HepG2 (cell line): Measurements from ENCODE around the gene OR2V2. TPM values are rescaled to one million over a fixed set of nuclear protein-coding genes. Genes with fewer than 3 reads are reported as not detected.

Experiments used
- ATAC-seq: fragments of 200-7000 bp; cut with Tn5 transposase; 3 replicates; pipeline ENCODE4 v1.9.1; 2020; ENCODE audit warnings: mild to moderate bottlenecking, moderate library complexity
- BruUV-seq: library from RNA; stranded (reverse); fragments of 400-500 nt; replicated peaks from 2 replicates; lab custom pipeline; 2021; lab: Mats Ljungman, UMichigan
- CTCF ChIA-PET: fragments of 300-600 bp; formaldehyde crosslinking; extraction: SDS; loops from one replicate; lab custom pipeline; 2021; ENCODE audit warnings: low total read pairs, inconsistent platforms, low intra/inter-chr PET ratio; lab: Yijun Ruan, JAX
- POLR2A ChIA-PET: fragments of 350-600 bp; sonication (Branson Sonifier 250); formaldehyde crosslinking; loops from one replicate; lab custom pipeline; 2020; ENCODE audit warnings: antibody characterized with exemption, inconsistent platforms; lab: Yijun Ruan, JAX
- DNase-seq: peaks from one replicate; pipeline ENCODE4 v3.0.0-alpha.2; 2015; ENCODE audit warnings: low spot score
- FAIRE-seq: peaks from 3 replicates; lab custom pipeline; 2011; peaks lifted over from hg19 to GRCh38; lab: Jason Lieb, UNC
- H2AFZ ChIP-seq: one replicate; pipeline ENCODE4 v1.6.1; 2011; ENCODE audit warnings: low read length, inconsistent platforms
- H3K27ac ChIP-seq: fragments of 300-600 bp; 3 replicates; pipeline ENCODE4 v1.8.0; 2011; ENCODE audit warnings: mixed run types, mild to moderate bottlenecking, mixed read lengths, low read length, inconsistent platforms; ENCODE audit not compliant: insufficient read depth; ENCODE audit errors: extremely low read length
- H3K27me3 ChIP-seq, 2 experiments: fragments of 200-600 bp in 1 of 2; 2 replicates in 1 of 2; 3 replicates in 1 of 2; pipeline versions ENCODE4 v1.6.0 to v1.8.0; 2011; ENCODE audit warnings: low read length in 2 of 2, mild to moderate bottlenecking in 2 of 2, moderate library complexity in 2 of 2, inconsistent platforms in 1 of 2; ENCODE audit not compliant: insufficient read depth in 2 of 2, control insufficient read depth in 1 of 2
- H3K36me3 ChIP-seq, 2 experiments: fragments of 200-600 bp in 1 of 2; replicated peaks in 1 of 2; 2 replicates in 1 of 2; 3 replicates in 1 of 2; pipeline versions ENCODE4 v1.5.1 to v1.8.0; 2011; ENCODE audit warnings: low read length in 2 of 2, inconsistent platforms in 1 of 2; ENCODE audit not compliant: insufficient read depth in 2 of 2, control insufficient read depth in 1 of 2
- H3K4me1 ChIP-seq: 2 replicates; pipeline ENCODE4 v1.5.1; 2012; ENCODE audit warnings: low read length, inconsistent platforms; ENCODE audit not compliant: insufficient read depth
- H3K4me2 ChIP-seq: 2 replicates; pipeline ENCODE4 v1.6.0; 2011; ENCODE audit warnings: low read depth, low read length, inconsistent platforms
- H3K4me3 ChIP-seq, 3 experiments: fragments of 200-600 bp in 1 of 3; sonication (generic), shearing (Covaris generic) in 1 of 3; replicated peaks in 1 of 3; 2 replicates each; pipeline ENCODE4 v1.5.1; 2011 to 2016; ENCODE audit warnings: low read length in 3 of 3, inconsistent platforms in 2 of 3, low read depth in 2 of 3, mild to moderate bottlenecking in 2 of 3, control low read depth in 1 of 3, mixed read lengths in 1 of 3; ENCODE audit not compliant: insufficient read depth in 1 of 3
- H3K79me2 ChIP-seq: one replicate; pipeline ENCODE4 v1.6.1; 2011; ENCODE audit warnings: low read length, inconsistent platforms; ENCODE audit not compliant: insufficient read depth
- H3K9ac ChIP-seq: 2 replicates; pipeline ENCODE4 v1.6.0; 2011; ENCODE audit warnings: mild to moderate bottlenecking, low read depth, low read length, inconsistent platforms; ENCODE audit not compliant: insufficient read depth
- H3K9me3 ChIP-seq: 2 replicates; pipeline ENCODE4 v1.5.1; 2012; ENCODE audit warnings: mild to moderate bottlenecking, low read length
- H4K20me1 ChIP-seq: 2 replicates; pipeline ENCODE4 v1.6.0; 2011; ENCODE audit warnings: inconsistent platforms, mild to moderate bottlenecking, low read length, moderate library complexity; ENCODE audit not compliant: insufficient read depth
- MBD4 ChIP-seq: IDR thresholded peaks from 2 replicates; pipeline ENCODE4 v1.6.1; 2012; ENCODE audit warnings: low read length, inconsistent platforms, borderline replicate concordance
- NCOA1 ChIP-seq: sonication (generic); formaldehyde crosslinking; IDR thresholded peaks from 2 replicates; pipeline ENCODE4 v1.9.0; 2021; ENCODE audit warnings: missing genetic modification reagents
- NR2C2 ChIP-seq: sonication (generic); formaldehyde crosslinking; IDR thresholded peaks from 2 replicates; pipeline ENCODE4 v1.4.0; 2020; ENCODE audit warnings: missing genetic modification reagents, mild to moderate bottlenecking, moderate library complexity, borderline replicate concordance
- PCBP1 ChIP-seq: fragments of 200-400 bp; formaldehyde crosslinking; IDR thresholded peaks from 2 replicates; pipeline ENCODE4 v1.6.1; 2017; ENCODE audit warnings: mild to moderate bottlenecking, low read depth, low read length, borderline replicate concordance
- ZNF24 ChIP-seq: fragments of 450-650 bp; IDR thresholded peaks from 2 replicates; pipeline ENCODE4 v1.6.1; 2017; ENCODE audit warnings: antibody characterized with exemption, mild to moderate bottlenecking
- ZNF354B ChIP-seq: sonication (generic); formaldehyde crosslinking; IDR thresholded peaks from 2 replicates; pipeline ENCODE4 v1.8.0; 2022; ENCODE audit warnings: mild to moderate bottlenecking, missing genetic modification reagents
- WGBS: methylation state at CpG from one replicate; pipeline ENCODE4 v1.1.6; 2017; ENCODE audit warnings: low lambda C conversion rate; 5-methylcytosine and 5-hydroxymethylcytosine counted together
- in situ Hi-C: cut with HindIII; loops from 2 replicates; pipeline ENCODE4 v1.10.0; 2017; ENCODE audit warnings: low pct_unique_long_range_greater_than_20kb; ENCODE audit not compliant: extremely low pct_ligation_motif_present
- intact Hi-C: fragments of 100-400 bp; cut with micrococcal nuclease; formaldehyde crosslinking; loops from one replicate; pipeline ENCODE4 v1.10.0; 2022; ENCODE audit not compliant: unreplicated experiment
- polyA plus RNA-seq, 8 experiments: library from polyadenylated mRNA; depleted of rRNA in 3 of 8; stranded (reverse) in 7 of 8; unstranded in 1 of 8; fragments of >200 nt; fragmentation: Illumina TruSeq in 4 of 8; extraction: Trizol in 4 of 8; gene quantifications; 2 replicates each; pipeline versions ENCODE4 v1.2.1 to v1.2.3, GENCODE V29; 2011 to 2016; ENCODE audit warnings: low read depth in 4 of 8, missing spikeins in 1 of 8, mixed read lengths in 1 of 8; ENCODE audit not compliant: insufficient read depth in 1 of 8
- total RNA-seq, 5 experiments: library from RNA; depleted of rRNA; stranded (reverse); fragments of >200 nt; fragmentation: Illumina TruSeq; extraction: Trizol; gene quantifications; 2 replicates each; pipeline ENCODE4 v1.2.3, GENCODE V29; 2016; ENCODE audit warnings: low read depth in 1 of 5
- TF ChIP-seq, protein P1 (sequence below): sonication (generic); formaldehyde crosslinking; IDR thresholded peaks from 2 replicates; pipeline ENCODE4 v1.4.0; 2020; ENCODE audit warnings: missing genetic modification reagents, borderline replicate concordance
- TF ChIP-seq, protein P2 (sequence below): sonication (generic); formaldehyde crosslinking; IDR thresholded peaks from 2 replicates; pipeline ENCODE4 v1.5.1; 2020; ENCODE audit warnings: mild to moderate bottlenecking, missing genetic modification reagents, borderline replicate concordance
- TF ChIP-seq, protein P3 (sequence below): sonication (generic); formaldehyde crosslinking; IDR thresholded peaks from 2 replicates; pipeline ENCODE4 v1.8.0; 2022; ENCODE audit warnings: missing genetic modification reagents, mild to moderate bottlenecking, inconsistent platforms, borderline replicate concordance
- TF ChIP-seq, protein P4 (sequence below): IDR thresholded peaks from 2 replicates; pipeline ENCODE4 v1.6.1; 2016; ENCODE audit warnings: missing biosample characterization, missing genetic modification reagents, low read depth

Gene OR2V2
- total and polyA plus RNA-seq, 2 of the 13 experiments (the other 11 are each of a cell fraction or from before 2014, with no cell fraction given), result not detected

DNA sequence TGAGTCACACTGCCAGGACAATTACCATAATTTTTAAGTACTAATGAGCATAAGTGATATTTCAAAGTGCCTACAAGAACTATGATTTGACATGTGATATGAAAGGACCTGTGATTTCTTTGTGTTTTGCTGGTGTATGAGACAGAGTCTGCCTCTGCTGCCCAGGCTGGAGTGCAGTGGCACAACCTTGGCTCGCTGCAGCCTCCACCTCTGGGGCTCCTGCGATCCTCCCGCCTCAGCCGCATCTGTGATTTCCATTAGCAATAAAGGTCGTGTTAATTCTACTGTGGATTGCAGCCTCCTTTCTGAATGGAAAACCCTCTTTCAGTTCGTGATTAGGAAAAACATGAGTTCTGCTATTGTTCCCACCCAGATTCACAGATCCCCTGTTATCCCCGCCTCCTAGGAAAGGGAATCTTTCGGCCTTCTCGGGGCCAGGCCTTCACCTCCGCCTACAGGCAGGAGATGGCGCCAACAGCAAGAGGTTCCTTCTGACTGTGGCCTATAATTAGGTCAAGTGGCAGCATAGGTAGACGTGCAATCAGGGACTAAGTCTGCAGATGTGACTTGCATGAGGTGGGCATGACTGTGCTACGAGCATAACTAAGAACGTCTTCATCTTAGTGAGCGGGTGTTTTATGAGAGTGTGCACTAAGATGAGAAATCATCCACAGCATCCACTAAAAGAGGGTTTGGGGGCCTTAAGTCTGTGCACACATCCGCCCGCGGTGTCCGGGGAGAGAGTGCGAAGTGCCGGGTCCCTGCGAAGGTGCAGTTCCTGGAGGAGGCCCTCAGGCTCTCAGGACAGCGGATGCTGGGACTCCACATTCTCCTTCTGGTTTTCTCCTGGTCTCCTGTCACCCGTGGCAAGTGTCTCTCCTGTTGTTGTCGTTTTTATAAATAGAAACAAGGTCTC lies 34.5 kb downstream of the OR2V2 start (continued):
- TF ChIP-seq, protein P1, sequence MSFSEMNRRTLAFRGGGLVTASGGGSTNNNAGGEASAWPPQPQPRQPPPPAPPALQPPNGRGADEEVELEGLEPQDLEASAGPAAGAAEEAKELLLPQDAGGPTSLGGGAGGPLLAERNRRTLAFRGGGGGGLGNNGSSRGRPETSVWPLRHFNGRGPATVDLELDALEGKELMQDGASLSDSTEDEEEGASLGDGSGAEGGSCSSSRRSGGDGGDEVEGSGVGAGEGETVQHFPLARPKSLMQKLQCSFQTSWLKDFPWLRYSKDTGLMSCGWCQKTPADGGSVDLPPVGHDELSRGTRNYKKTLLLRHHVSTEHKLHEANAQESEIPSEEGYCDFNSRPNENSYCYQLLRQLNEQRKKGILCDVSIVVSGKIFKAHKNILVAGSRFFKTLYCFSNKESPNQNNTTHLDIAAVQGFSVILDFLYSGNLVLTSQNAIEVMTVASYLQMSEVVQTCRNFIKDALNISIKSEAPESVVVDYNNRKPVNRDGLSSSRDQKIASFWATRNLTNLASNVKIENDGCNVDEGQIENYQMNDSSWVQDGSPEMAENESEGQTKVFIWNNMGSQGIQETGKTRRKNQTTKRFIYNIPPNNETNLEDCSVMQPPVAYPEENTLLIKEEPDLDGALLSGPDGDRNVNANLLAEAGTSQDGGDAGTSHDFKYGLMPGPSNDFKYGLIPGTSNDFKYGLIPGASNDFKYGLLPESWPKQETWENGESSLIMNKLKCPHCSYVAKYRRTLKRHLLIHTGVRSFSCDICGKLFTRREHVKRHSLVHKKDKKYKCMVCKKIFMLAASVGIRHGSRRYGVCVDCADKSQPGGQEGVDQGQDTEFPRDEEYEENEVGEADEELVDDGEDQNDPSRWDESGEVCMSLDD (CRISPR knock-in tag), result no peak
- TF ChIP-seq, protein P2, sequence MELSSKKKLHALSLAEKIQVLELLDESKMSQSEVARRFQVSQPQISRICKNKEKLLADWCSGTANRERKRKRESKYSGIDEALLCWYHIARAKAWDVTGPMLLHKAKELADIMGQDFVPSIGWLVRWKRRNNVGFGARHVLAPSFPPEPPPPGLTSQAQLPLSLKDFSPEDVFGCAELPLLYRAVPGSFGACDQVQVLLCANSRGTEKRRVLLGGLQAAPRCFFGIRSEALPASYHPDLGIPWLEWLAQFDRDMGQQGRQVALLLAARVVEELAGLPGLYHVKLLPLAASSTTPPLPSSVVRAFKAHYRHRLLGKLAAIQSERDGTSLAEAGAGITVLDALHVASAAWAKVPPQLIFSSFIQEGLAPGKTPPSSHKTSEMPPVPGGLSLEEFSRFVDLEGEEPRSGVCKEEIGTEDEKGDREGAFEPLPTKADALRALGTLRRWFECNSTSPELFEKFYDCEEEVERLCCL (CRISPR knock-in tag), result no peak
- TF ChIP-seq MBD4, result no peak
- no peak for TF ChIP-seq PCBP1
- TF ChIP-seq NR2C2 (CRISPR knock-in tag), result 0 out of 2 replicates have a peak, but pooled peaks have one; percentile 20
- TF ChIP-seq ZNF24, result no peak
- no peak for TF ChIP-seq ZNF354B

DNA sequence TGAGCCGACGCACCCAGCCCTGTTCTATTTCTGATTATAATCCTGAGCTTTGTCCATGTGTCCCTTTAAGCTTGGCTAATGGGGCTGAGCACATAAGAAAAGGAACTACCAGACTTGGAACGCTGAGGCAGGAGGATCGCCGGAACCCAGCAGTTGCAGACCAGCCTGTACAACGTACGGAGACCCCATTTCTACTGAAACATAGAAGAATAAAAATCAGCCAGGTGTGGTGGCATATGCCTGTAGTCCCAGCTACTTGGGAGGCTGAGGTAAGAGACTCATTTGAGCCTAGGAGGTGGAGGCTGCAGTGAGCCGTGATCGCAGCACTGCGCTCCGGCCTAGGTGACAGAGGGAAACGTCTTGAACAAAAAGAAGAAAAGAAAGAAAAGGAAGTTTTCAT lies 35.3 kb downstream of the OR2V2 start:
- H3K27me3 ChIP-seq, result no peaks in the 10 kb centered on the region
- H2AFZ ChIP-seq, result peak overlapping the region; percentile 62
- no peak overlapping the region for H3K27ac ChIP-seq
- CTCF ChIA-PET, result no interaction called here
- FAIRE-seq (no peak), DNase-seq (no peak), ATAC-seq (no peak)
- H3K9ac ChIP-seq, result no peak overlapping the region
- peak overlapping the region; percentile 67 for H3K4me2 ChIP-seq
- WGBS, result 71% methylated on average over 12 of the region's 12 CpGs
- intact Hi-C loops (no loop called here), in situ Hi-C loops (no loop called here)
- peaks cover 50% of the 10 kb centered on the region for H3K4me1 ChIP-seq
- H3K4me3 ChIP-seq, result no peak overlapping the region
- no peaks in the 10 kb centered on the region for H3K9me3 ChIP-seq
- no TSS peak for BruUV-seq
- no peaks in the 10 kb centered on the region for H3K36me3 ChIP-seq
- POLR2A ChIA-PET, result no interaction called here
- no peaks in the 10 kb centered on the region for H3K79me2 ChIP-seq
- H4K20me1 ChIP-seq, result no peaks in the 10 kb centered on the region
- TF ChIP-seq, protein P3, sequence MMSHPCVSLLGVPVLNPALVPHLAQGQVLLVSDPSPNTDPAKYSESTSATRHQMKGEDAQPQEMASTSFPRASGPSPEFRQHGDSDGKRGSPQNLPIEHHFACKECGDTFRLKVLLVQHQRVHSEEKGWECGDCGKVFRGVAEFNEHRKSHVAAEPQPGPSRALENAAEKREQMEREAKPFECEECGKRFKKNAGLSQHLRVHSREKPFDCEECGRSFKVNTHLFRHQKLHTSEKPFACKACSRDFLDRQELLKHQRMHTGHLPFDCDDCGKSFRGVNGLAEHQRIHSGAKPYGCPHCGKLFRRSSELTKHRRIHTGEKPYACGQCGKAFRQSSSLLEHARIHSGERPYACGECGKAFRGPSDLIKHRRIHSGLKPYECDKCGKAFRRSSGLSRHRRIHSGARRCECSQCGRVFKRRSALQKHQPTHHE (CRISPR knock-in tag), result no peak
- TF ChIP-seq, protein P4, sequence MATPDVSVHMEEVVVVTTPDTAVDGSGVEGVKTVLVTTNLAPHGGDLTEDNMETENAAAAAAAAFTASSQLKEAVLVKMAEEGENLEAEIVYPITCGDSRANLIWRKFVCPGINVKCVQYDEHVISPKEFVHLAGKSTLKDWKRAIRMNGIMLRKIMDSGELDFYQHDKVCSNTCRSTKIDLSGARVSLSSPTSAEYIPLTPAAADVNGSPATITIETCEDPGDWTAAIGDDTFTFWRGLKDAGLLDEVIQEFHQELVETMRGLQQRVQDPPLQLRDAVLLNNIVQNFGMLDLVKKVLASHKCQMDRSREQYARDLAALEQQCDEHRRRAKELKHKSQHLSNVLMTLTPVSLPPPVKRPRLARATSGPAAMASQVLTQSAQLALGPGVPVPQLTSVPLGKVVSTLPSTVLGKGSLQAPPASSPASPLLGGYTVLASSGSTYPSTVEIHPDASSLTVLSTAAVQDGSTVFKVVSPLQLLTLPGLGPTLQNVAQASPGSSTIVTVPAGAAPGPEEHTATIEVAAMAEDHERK (CRISPR knock-in tag), result no peak
- no peak for TF ChIP-seq NCOA1 (CRISPR knock-in tag)
